PC-9 (cell line): ENCODE results near the gene KCNH1.

Experiments used
- EZH2 ChIP-seq: fragments of 200-600 bp; sonication (generic); IDR thresholded peaks from 2 replicates; pipeline ENCODE4 v1.8.0; 2017; ENCODE audit warnings: antibody characterized with exemption, low read depth
- TF ChIP-seq, protein P1 (sequence below): fragments of 200-600 bp; sonication (generic); conservative IDR thresholded peaks from 2 replicates; pipeline ENCODE4 v1.6.1; 2017; ENCODE audit warnings: mixed run types, antibody characterized with exemption, mild to moderate bottlenecking, moderate library complexity

DNA sequence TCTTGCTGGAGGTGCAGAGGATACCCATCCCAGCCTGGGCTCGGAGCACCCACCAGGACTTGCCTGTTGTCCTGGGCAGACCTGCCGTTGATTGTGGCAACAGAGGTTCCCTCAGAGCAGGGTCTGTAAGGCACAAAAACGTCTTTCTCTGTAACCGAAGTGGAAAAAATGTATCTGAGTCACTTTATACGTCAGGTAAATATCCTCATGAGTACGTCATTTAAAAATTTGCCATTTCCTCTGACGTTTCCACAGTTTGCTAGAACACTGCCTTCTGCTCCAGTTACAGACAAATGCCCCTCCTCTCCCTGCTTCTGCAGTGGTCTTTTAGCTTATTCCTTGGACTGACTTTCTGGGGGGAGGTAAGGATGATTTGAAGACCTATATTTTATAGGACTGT lies 478.4 kb downstream of the KCNH1 start:
- TF ChIP-seq, protein P1, sequence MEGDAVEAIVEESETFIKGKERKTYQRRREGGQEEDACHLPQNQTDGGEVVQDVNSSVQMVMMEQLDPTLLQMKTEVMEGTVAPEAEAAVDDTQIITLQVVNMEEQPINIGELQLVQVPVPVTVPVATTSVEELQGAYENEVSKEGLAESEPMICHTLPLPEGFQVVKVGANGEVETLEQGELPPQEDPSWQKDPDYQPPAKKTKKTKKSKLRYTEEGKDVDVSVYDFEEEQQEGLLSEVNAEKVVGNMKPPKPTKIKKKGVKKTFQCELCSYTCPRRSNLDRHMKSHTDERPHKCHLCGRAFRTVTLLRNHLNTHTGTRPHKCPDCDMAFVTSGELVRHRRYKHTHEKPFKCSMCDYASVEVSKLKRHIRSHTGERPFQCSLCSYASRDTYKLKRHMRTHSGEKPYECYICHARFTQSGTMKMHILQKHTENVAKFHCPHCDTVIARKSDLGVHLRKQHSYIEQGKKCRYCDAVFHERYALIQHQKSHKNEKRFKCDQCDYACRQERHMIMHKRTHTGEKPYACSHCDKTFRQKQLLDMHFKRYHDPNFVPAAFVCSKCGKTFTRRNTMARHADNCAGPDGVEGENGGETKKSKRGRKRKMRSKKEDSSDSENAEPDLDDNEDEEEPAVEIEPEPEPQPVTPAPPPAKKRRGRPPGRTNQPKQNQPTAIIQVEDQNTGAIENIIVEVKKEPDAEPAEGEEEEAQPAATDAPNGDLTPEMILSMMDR: no peak
- no peak for TF ChIP-seq EZH2
